NCI-H774 (cell line): Measurements from ENCODE around the gene EXOSC1.
"Not testable (repeated sequence)": the region's sequence is repeated elsewhere in the genome, so short reads cannot be mapped to it uniquely, and the experiment has no call there.

ENCODE experiments used
- DNase-seq: peaks from one replicate; lab custom pipeline; 2025; lab: John Stamatoyannopoulos, UW

The EXOSC1 gene

DNA sequence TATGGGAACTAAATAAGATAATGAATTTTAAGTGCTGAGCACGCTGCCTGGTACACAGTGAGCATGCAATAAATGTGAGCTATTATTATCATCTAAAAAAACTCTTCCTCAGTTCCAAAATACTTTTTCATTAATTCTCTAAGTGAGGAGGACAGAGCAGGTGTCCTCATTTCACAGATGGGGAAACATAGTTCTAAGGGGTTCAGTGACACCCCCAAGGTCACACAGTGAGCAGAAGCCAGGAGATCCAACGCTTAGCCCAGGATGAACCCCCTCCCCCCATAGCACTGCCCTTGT, 37.9 kb downstream of the EXOSC1 start:
- DNase-seq, result no peak

GRCh38 chr10:97407211-97407951, 38.4 kb downstream of the EXOSC1 start:
- DNase-seq, result peak; percentile 16

- DNase-seq, result not testable (repeated sequence)
Observed at GRCh38 chr10:97406483-97406882, 39.3 kb downstream of the EXOSC1 start.

- no peak for DNase-seq
Observed at GRCh38 chr10:97406064-97406463, 39.7 kb downstream of the EXOSC1 start.

- no peak for DNase-seq
Observed at GRCh38 chr10:97404044-97404443, 41.8 kb downstream of the EXOSC1 start.

DNA sequence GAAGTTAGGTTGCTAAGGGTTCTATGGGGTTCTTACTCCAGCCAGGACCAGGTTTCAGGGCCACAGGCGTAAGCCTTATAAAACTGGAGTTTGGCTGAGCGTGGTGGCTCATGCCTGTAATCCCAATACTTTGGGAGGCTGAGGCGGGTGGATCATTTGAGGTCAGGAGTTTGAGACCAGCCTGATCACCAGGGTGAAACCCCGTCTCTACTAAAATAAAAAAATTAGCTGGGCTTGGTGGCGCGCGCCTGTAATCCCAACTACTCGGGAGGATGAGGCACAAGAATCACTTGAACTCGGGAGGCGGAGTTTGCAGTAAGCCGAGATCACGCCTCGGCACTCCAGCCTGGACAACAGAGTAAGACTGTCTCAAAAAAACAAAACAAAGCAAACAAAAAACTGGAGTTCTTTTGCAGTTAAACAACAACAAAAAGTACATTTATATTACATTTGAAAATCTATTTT, 44.3 kb downstream of the EXOSC1 start:
- DNase-seq, result no peak

DNA sequence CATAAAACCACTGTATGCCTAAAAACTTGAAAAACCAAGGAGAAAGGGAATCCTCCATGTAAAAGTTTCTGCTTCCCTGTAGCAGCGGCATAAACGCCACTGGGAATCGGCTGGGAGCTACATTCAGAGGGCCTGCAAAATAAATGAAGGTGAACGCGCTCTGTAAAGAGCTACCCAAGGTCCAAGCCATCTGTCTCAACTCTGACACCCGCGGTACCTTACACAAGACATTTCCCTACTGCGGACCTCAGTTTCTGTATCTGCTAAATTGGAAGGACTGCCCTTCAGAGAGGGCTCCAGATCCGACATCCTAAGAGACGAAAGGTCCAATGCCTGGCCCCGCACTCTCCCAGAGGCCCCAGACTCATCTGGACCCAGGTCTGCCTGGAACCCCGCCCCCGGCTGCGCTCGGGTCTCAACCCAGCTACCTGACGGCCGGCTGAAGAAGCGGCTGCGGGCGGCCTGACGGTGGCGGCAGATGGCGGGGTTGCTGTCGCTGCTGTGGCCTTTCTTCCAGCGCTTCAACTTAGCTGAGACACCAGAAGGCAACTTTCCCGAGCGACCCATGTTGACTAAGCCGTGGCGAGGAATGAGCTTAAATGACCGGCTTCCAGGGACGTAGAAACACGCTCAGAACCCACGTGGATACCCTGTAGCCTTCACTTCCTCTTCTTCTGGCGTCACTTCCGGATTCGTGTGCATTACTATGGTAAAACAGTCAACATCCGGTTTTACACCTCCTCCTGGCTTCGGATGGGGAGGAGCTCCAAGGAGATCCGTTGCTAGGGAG, 44.9 kb downstream of the EXOSC1 start, which contains the start of gene RRP12:
Gene RRP12, minus strand, starts transcription at position 676 of the 790 bp plus-strand sequence. Its CDS starts 109 bp downstream, at position 567.
- peak; percentile 88 for DNase-seq

DNA sequence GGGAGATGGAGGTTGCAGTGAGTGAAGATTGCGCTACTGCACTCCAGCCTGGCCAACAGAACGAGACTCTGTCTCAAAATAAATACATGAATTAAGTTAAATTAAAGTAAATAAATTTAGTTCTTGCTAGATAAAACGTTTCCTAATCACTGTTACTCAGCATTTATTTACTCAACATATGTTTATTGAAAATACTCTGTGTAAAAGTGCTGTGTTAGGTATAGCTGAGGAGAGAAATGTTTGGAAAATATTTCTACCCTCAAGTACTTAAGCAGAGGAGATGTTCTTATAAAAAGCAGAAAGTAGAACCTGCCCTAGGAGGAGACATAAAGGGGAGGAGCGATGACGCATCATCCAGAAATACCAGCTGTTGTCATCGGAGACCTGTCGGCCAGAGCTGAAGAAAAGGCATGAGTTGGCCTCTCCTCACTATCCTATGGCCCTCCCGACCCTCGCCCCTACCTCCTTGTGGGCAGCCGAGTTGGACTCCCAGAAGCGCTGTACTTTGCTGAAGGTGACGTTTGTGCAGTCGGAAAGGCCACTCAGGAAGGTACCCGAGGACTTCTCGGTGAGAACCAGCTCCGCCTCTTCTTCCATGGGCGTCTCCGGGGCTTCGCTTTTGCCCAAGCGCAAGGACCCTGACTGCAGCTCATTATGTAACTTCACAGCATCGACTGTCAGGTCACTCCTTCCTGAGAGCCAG, 45.8 kb downstream of the EXOSC1 start:
- no peak for DNase-seq

- DNase-seq, result no peak
Observed at GRCh38 chr10:97396056-97396455, 49.8 kb downstream of the EXOSC1 start.

GRCh38 chr10:97393034-97393573, 52.7 kb downstream of the EXOSC1 start:
- no peak for DNase-seq

DNA sequence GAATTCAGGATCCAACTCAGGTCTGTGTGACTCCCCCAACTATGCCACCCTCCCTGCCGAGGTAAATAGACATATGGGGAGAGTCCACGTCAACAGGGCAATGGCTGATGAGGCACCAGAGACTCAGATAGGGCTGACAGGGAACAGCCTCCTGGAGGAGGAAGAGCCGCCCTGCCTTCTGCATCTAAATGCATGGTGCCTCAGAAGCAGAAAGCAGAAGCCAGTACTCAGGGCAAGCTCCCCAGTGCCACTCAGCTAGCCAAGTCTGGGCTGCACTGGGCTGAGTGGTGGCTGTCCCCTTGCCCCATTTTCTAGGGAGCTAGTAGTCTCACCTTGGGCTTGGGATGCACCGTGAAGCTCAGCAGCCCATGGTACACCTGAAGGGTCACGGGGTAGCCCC, 55.7 kb downstream of the EXOSC1 start:
- DNase-seq, result no peak

GRCh38 chr10:97388152-97388551, 57.7 kb downstream of the EXOSC1 start:
- DNase-seq, result no peak
